H1 (cell line): ENCODE data around the gene PPARD. TPM values are rescaled to one million over a fixed set of nuclear protein-coding genes. Genes with fewer than 3 reads are reported as not detected.

Experiments used
- CTCF ChIA-PET: fragments of 300-600 bp; sonication (Branson Sonifier 250); formaldehyde crosslinking; loops from one replicate; lab custom pipeline; 2021; ENCODE audit not compliant: partially characterized antibody; lab: Charles Lee
- POLR2A ChIA-PET: fragments of 300-600 bp; sonication (Branson Sonifier 250); formaldehyde crosslinking; loops from one replicate; lab custom pipeline; 2021; ENCODE audit warnings: inconsistent platforms; ENCODE audit not compliant: partially characterized antibody; lab: Charles Lee
- DNase-seq, 2 experiments: peaks; one replicate each; pipeline versions ENCODE4 v3.0.0 to v3.0.0-alpha.2; 2010 to 2022; ENCODE audit warnings: low spot score in 2 of 2, low read depth in 1 of 2, mixed read lengths in 1 of 2
- FAIRE-seq: peaks from 2 replicates; lab custom pipeline; 2011; peaks lifted over from hg19 to GRCh38; lab: Jason Lieb, UNC
- H2AFZ ChIP-seq: 2 replicates; pipeline ENCODE4 v1.8.1; 2012; ENCODE audit warnings: low read length, inconsistent platforms
- H2AK5ac ChIP-seq: 2 replicates; pipeline ENCODE4 v1.6.1; 2013; ENCODE audit warnings: low read depth, low read length
- H2BK120ac ChIP-seq: replicated peaks from 2 replicates; pipeline ENCODE3; 2013; ENCODE audit warnings: low read depth, low read length, inconsistent platforms
- H2BK12ac ChIP-seq: 2 replicates; pipeline ENCODE4 v1.6.1; 2013; ENCODE audit warnings: low read depth, low read length
- H2BK15ac ChIP-seq: 2 replicates; pipeline ENCODE4 v1.6.1; 2013; ENCODE audit warnings: low read length
- H2BK20ac ChIP-seq: 2 replicates; pipeline ENCODE4 v1.6.1; 2013; ENCODE audit warnings: low read length
- H2BK5ac ChIP-seq: 2 replicates; pipeline ENCODE4 v1.6.1; 2013; ENCODE audit warnings: low read depth, low read length
- H3K14ac ChIP-seq: 2 replicates; pipeline ENCODE4 v1.6.1; 2013; ENCODE audit warnings: inconsistent platforms; ENCODE audit not compliant: insufficient read length
- H3K18ac ChIP-seq: 2 replicates; pipeline ENCODE4 v1.6.1; 2013; ENCODE audit warnings: low read length; ENCODE audit errors: extremely low read depth
- H3K23ac ChIP-seq: 2 replicates; pipeline ENCODE4 v1.6.1; 2013; ENCODE audit warnings: inconsistent platforms; ENCODE audit not compliant: insufficient read length
- H3K23me2 ChIP-seq: 2 replicates; pipeline ENCODE4 v1.6.1; 2013; ENCODE audit warnings: low read depth, low read length
- H3K27ac ChIP-seq: 2 replicates; pipeline ENCODE4 v1.6.1; 2011; ENCODE audit warnings: low read depth, low read length, inconsistent platforms
- H3K27me3 ChIP-seq, 4 experiments: replicated peaks in 1 of 4; 1 replicate in 1 of 4; 2 replicates in 3 of 4; pipeline versions ENCODE4 v1.6.1 to v1.8.1; 2011 to 2013; ENCODE audit warnings: low read length in 3 of 4, mild to moderate bottlenecking in 3 of 4, inconsistent platforms in 2 of 4, mixed read lengths in 2 of 4, moderate library complexity in 1 of 4; ENCODE audit not compliant: control insufficient read depth in 3 of 4, insufficient read depth in 3 of 4; ENCODE audit errors: extremely low read depth in 1 of 4
- H3K36me3 ChIP-seq, 4 experiments: 2 replicates each; pipeline versions ENCODE4 v1.6.1 to v1.8.1; 2011 to 2013; ENCODE audit warnings: mild to moderate bottlenecking in 4 of 4, low read length in 3 of 4, moderate library complexity in 2 of 4, control low read depth in 1 of 4, inconsistent platforms in 1 of 4; ENCODE audit not compliant: insufficient read depth in 4 of 4, control insufficient read depth in 2 of 4
- H3K4ac ChIP-seq: replicated peaks from 2 replicates; pipeline ENCODE3; 2013; ENCODE audit warnings: low read length, low read depth, mixed read lengths, inconsistent platforms; ENCODE audit not compliant: insufficient read length
- H3K4me1 ChIP-seq, 4 experiments: replicated peaks in 1 of 4; 1 replicate in 1 of 4; 2 replicates in 3 of 4; pipeline versions ENCODE4 v1.6.1 to v1.8.1; 2011 to 2013; ENCODE audit warnings: low read length in 3 of 4, inconsistent platforms in 2 of 4, mixed read lengths in 1 of 4; ENCODE audit not compliant: insufficient read depth in 4 of 4, control insufficient read depth in 3 of 4
- H3K4me2 ChIP-seq, 2 experiments: 2 replicates each; pipeline versions ENCODE4 v1.6.1 to v1.8.1; 2011 to 2013; ENCODE audit warnings: low read depth in 2 of 2, low read length in 2 of 2, control low read depth in 1 of 2, inconsistent platforms in 1 of 2, mild to moderate bottlenecking in 1 of 2; ENCODE audit not compliant: insufficient read depth in 1 of 2
- H3K4me3 ChIP-seq, 4 experiments: fragments of 200-600, 300-600 bp in 1 of 4; sonication (generic), shearing (Covaris generic), sonication (Bioruptor Twin) in 1 of 4; 2 replicates each; pipeline versions ENCODE4 v1.5.1 to v1.8.1; 2011 to 2016; ENCODE audit warnings: low read length in 4 of 4, low read depth in 3 of 4, control low read depth in 2 of 4, inconsistent platforms in 2 of 4, mild to moderate bottlenecking in 2 of 4, mixed read lengths in 1 of 4, moderate library complexity in 1 of 4; ENCODE audit not compliant: insufficient read depth in 2 of 4; ENCODE audit errors: extremely low read depth in 1 of 4
- H3K56ac ChIP-seq: replicated peaks from 2 replicates; pipeline ENCODE3; 2013; ENCODE audit warnings: low read depth, mild to moderate bottlenecking, mixed read lengths, low read length, inconsistent platforms; ENCODE audit not compliant: insufficient read length
- H3K79me1 ChIP-seq: 2 replicates; pipeline ENCODE4 v1.6.1; 2013; ENCODE audit warnings: low read depth, low read length, control low read depth
- H3K79me2 ChIP-seq, 2 experiments: 2 replicates each; pipeline versions ENCODE4 v1.6.1 to v1.8.1; 2012 to 2013; ENCODE audit warnings: low read length in 2 of 2, mild to moderate bottlenecking in 2 of 2, inconsistent platforms in 1 of 2; ENCODE audit not compliant: insufficient read depth in 2 of 2, control insufficient read depth in 1 of 2
- H3K9ac ChIP-seq, 4 experiments: replicated peaks in 1 of 4; 1 replicate in 1 of 4; 2 replicates in 3 of 4; pipeline versions ENCODE4 v1.6.1 to v1.8.1; 2011 to 2013; ENCODE audit warnings: low read depth in 3 of 4, low read length in 3 of 4, control low read depth in 2 of 4, mild to moderate bottlenecking in 2 of 4, moderate library complexity in 2 of 4, inconsistent platforms in 1 of 4; ENCODE audit errors: extremely low read depth in 1 of 4
- H3K9me3 ChIP-seq, 2 experiments: 2 replicates each; pipeline versions ENCODE4 v1.6.1 to v1.8.1; 2012 to 2013; ENCODE audit warnings: mild to moderate bottlenecking in 2 of 2, moderate library complexity in 2 of 2, control low read depth in 1 of 2, inconsistent platforms in 1 of 2, low read depth in 1 of 2, low read length in 1 of 2, mixed read lengths in 1 of 2; ENCODE audit not compliant: insufficient read depth in 2 of 2
- H4K20me1 ChIP-seq, 2 experiments: replicated peaks in 1 of 2; 2 replicates each; pipeline versions ENCODE3 to v1.8.1; 2011 to 2013; ENCODE audit warnings: inconsistent platforms in 2 of 2, low read length in 2 of 2, mild to moderate bottlenecking in 1 of 2; ENCODE audit not compliant: insufficient read depth in 2 of 2, control insufficient read depth in 1 of 2
- H4K5ac ChIP-seq: 2 replicates; pipeline ENCODE4 v1.6.1; 2013; ENCODE audit warnings: low read length, low read depth, mixed read lengths, inconsistent platforms; ENCODE audit not compliant: insufficient read length
- H4K8ac ChIP-seq: 2 replicates; pipeline ENCODE4 v1.8.0; 2013; ENCODE audit warnings: mild to moderate bottlenecking, moderate library complexity, low read length, inconsistent platforms; ENCODE audit not compliant: insufficient read depth; ENCODE audit errors: extremely low read depth
- H4K91ac ChIP-seq: replicated peaks from 2 replicates; pipeline ENCODE3; 2013; ENCODE audit warnings: low read length, mixed read lengths, inconsistent platforms; ENCODE audit not compliant: insufficient read length
- EZH2 ChIP-seq: fragments of 200-600 bp; sonication (generic); IDR thresholded peaks from 2 replicates; pipeline ENCODE4 v1.7.1; 2012; ENCODE audit warnings: low read depth, mild to moderate bottlenecking, moderate library complexity, low read length, inconsistent platforms; ENCODE audit not compliant: severe bottlenecking
- JUN ChIP-seq: IDR thresholded peaks from 2 replicates; pipeline ENCODE4 v1.6.1; 2011; ENCODE audit warnings: low read depth, mild to moderate bottlenecking, improper control_type of control experiment, low read length
- JUND ChIP-seq: IDR thresholded peaks from 2 replicates; pipeline ENCODE4 v1.6.1; 2011; ENCODE audit warnings: mild to moderate bottlenecking, improper control_type of control experiment, low read length
- KDM1A ChIP-seq: fragments of 200-600, 300-600 bp; sonication (generic); IDR thresholded peaks from 2 replicates; pipeline ENCODE4 v1.7.1; 2016; ENCODE audit warnings: mild to moderate bottlenecking, low read length, borderline replicate concordance
- MAX ChIP-seq: IDR thresholded peaks from 2 replicates; pipeline ENCODE4 v1.6.1; 2012; ENCODE audit warnings: inconsistent platforms
- NANOG ChIP-seq: IDR thresholded peaks from 2 replicates; pipeline ENCODE4 v1.6.1; 2011; ENCODE audit warnings: low read length, low read depth, mild to moderate bottlenecking, inconsistent platforms; ENCODE audit not compliant: insufficient read depth, poor library complexity, severe bottlenecking
- NRF1 ChIP-seq: IDR thresholded peaks from 2 replicates; pipeline ENCODE4 v1.6.1; 2011; ENCODE audit warnings: mild to moderate bottlenecking, low read depth, low read length, improper control_type of control experiment
- SIX5 ChIP-seq: IDR thresholded peaks from 2 replicates; pipeline ENCODE4 v1.6.1; 2011; ENCODE audit warnings: mild to moderate bottlenecking, low read depth, low read length
- SP1 ChIP-seq: IDR thresholded peaks from 2 replicates; pipeline ENCODE4 v1.6.1; 2011; ENCODE audit warnings: low read depth, low read length
- TAF7 ChIP-seq: optimal IDR thresholded peaks from 2 replicates; pipeline ENCODE3; 2011; ENCODE audit warnings: low read depth, mild to moderate bottlenecking, inconsistent platforms, low read length, moderate library complexity, borderline replicate concordance
- USF2 ChIP-seq: IDR thresholded peaks from 2 replicates; pipeline ENCODE4 v1.6.1; 2011; ENCODE audit warnings: low read length, improper control_type of control experiment
- WGBS, 2 experiments: shearing (Covaris generic) in 1 of 2; methylation state at CpG; one replicate each; pipeline versions ENCODE4 v1.1.6 to v1.1.7; 2013 to 2015; ENCODE audit warnings: low lambda C conversion rate in 2 of 2, mixed read lengths in 2 of 2, inconsistent platforms in 1 of 2, low coverage in 1 of 2, missing lambda C conversion rate in 1 of 2; ENCODE audit not compliant: insufficient replicate concordance in 2 of 2, insufficient coverage in 1 of 2, insufficient read length in 1 of 2; ENCODE audit errors: extremely low coverage in 1 of 2, missing lambda C conversion rate in 1 of 2; 5-methylcytosine and 5-hydroxymethylcytosine counted together
- polyA plus RNA-seq, 7 experiments: library from polyadenylated mRNA; depleted of rRNA in 3 of 7; stranded (reverse) in 5 of 7; unstranded in 2 of 7; fragments of >200 nt in 5 of 7; fragments of 200-250 nt in 2 of 7; gene quantifications; 1 replicate in 5 of 7; 2 replicates in 1 of 7; 4 replicates in 1 of 7; pipeline versions ENCODE4 v1.2.1 to v1.2.3, GENCODE V29; 2011 to 2013; ENCODE audit warnings: missing spikeins in 2 of 7, mixed read lengths in 2 of 7
- total RNA-seq: library from RNA; stranded (reverse); fragmentation: NEBNext Ultra II Directional; extraction: Animal tissue kit (Norgen Biotek cat#: 25700); gene quantifications from 2 replicates; pipeline ENCODE4 v1.2.1, GENCODE V29; 2021

PPARD gene
- total and polyA plus RNA-seq, 2 of the 8 experiments (the other 6 are each of a cell fraction or from before 2014, with no cell fraction given) = 14.6 to 14.9 TPM

- Histone ChIP-seq H4K5ac (no peak overlapping the region), H2AK5ac (peak overlapping the region; percentile 53; the same call in 1 of the 2 replicates), H3K56ac (no peak overlapping the region), H3K4me2 (no peak overlapping the region), H3K14ac (no peak overlapping the region), H4K20me1 (no peaks in the 10 kb centered on the region), H3K36me3 (0 out of 8 replicates have a peak, but pooled peaks cover 0 to 4% (median 0%) of the 10 kb centered on the region in 4 experiments), H3K79me1 (no peaks in the 10 kb centered on the region), H2BK120ac (no peak overlapping the region), H3K9ac (no peak overlapping the region; a peak in 1 of 7 replicates), H3K23me2 (no peaks in the 10 kb centered on the region), H4K8ac (no peak overlapping the region; the same call in 1 of the 2 replicates), H2BK12ac (peak overlapping the region; percentile 90; the same call in 1 of the 2 replicates), H3K4ac (no peak overlapping the region), H2BK20ac (peak overlapping the region; percentile 43; the same call in 1 of the 2 replicates), H3K79me2 (no peaks in the 10 kb centered on the region), H3K4me3 (no peak overlapping the region), H3K4me1 (peaks cover 6 to 28% (median 16%) of the 10 kb centered on the region in 4 experiments), H2BK5ac (peak overlapping the region; percentile 78; the same call in 1 of the 2 replicates), H3K18ac (peak overlapping the region; percentile 78; the same call in 1 of the 2 replicates), H4K91ac (peak overlapping the region; percentile 89), H2BK15ac (peak overlapping the region; percentile 98; the same call in 1 of the 2 replicates), H3K27me3 (no peaks in the 10 kb centered on the region), H3K9me3 (no peaks in the 10 kb centered on the region), H3K27ac (0 out of 2 replicates have a peak overlapping the region, but pooled peaks have one; percentile 52), H3K23ac (no peak overlapping the region), H2AFZ (no peak overlapping the region)
- WGBS, 2 experiments = 70% methylated on average over 5 of the region's 5 CpGs; no CpG with 5 or more reads in 1 of the 2 experiments
- POLR2A ChIA-PET = interaction anchor here (1.0 to 2.0 kb wide), 4 partner anchors 10 to 94 kb away, joined by 3 to 6 read pairs (median 3); no protein-coding TSS in a partner anchor
- FAIRE-seq (no peak), DNase-seq (no peak)
- CTCF ChIA-PET = interaction anchor here (0.7 to 15.8 kb wide), 15 partner anchors 7 to 140 kb away, joined by 3 to 138 read pairs (median 6); partner anchors contain the start of gene PPARD
- TF ChIP-seq NANOG = no peak
- TF ChIP-seq JUND = no peak
- TF ChIP-seq USF2 = no peak
- no peak for TF ChIP-seq JUN
- TF ChIP-seq SIX5 = no peak
- no peak for TF ChIP-seq TAF7
- TF ChIP-seq NRF1 = no peak
- TF ChIP-seq SP1 = no peak
- no peak for TF ChIP-seq EZH2
- no peak for TF ChIP-seq MAX
- no peak for TF ChIP-seq KDM1A
Measured at GRCh38 chr6:35427435-35427834, 85.1 kb downstream of the PPARD start.
